Stimulated activated CD4-positive, alpha-beta T cell treated with anti-CD3 and anti-CD28 coated beads, TNF-alpha, amount 100 ng/mL, for 1 hour (primary cell): ENCODE results near the gene SLC25A36.
"Not testable (repeated sequence)": the region's sequence is repeated elsewhere in the genome, so short reads cannot be mapped to it uniquely, and the experiment has no call there.

Experiments
- DNase-seq, 3 donors: peaks; one replicate each; pipeline ENCODE4 v3.0.0-alpha.2; 2020; ENCODE audit warnings: low read depth in 3 of 3, low spot score in 1 of 3

Gene SLC25A36

GRCh38 chr3:140994316-140994715, 52.7 kb downstream of the SLC25A36 start:
- DNase-seq, result no peak

- not testable (repeated sequence) for DNase-seq
Observed at GRCh38 chr3:140994861-140995260, 53.2 kb downstream of the SLC25A36 start.

- DNase-seq, result no peak
Observed at GRCh38 chr3:140995881-140996280, 54.2 kb downstream of the SLC25A36 start.

- DNase-seq, result peak in 1 of 3 donors; percentile 2
Observed at GRCh38 chr3:141000027-141000663, 58.5 kb downstream of the SLC25A36 start.

- DNase-seq, result no peak
Observed at GRCh38 chr3:141000686-141001085, 59.0 kb downstream of the SLC25A36 start.

GRCh38 chr3:141006344-141006743, 64.7 kb downstream of the SLC25A36 start:
- no peak for DNase-seq

GRCh38 chr3:141009496-141009895, 67.9 kb downstream of the SLC25A36 start:
- DNase-seq, result no peak

GRCh38 chr3:141011232-141011996, 69.8 kb downstream of the SLC25A36 start:
- DNase-seq, result peak; percentile 15 to 61 (median 29)

GRCh38 chr3:141011997-141012262, 70.3 kb downstream of the SLC25A36 start:
- DNase-seq, result no peak

- DNase-seq, result no peak
Observed at GRCh38 chr3:141012571-141012970, 70.9 kb downstream of the SLC25A36 start.

GRCh38 chr3:141015481-141015880, 73.8 kb downstream of the SLC25A36 start:
- no peak for DNase-seq

- DNase-seq, result not testable (repeated sequence)
Observed at GRCh38 chr3:141017366-141018322, 76.0 kb downstream of the SLC25A36 start.

- no peak for DNase-seq
Observed at GRCh38 chr3:141019244-141019643, 77.6 kb downstream of the SLC25A36 start.

- DNase-seq, result no peak
Observed at GRCh38 chr3:141020143-141020830, 78.7 kb downstream of the SLC25A36 start.

GRCh38 chr3:141021261-141021660, 79.6 kb downstream of the SLC25A36 start:
- no peak for DNase-seq
